Cardiac fibroblast (primary cell): Measurements from ENCODE around the gene TOPORS.
A peak's percentile ranks its signal among the peaks of the same experiment; 100 is the strongest.

Source experiments
- DNase-seq, 2 donors: peaks; one replicate each; pipeline versions ENCODE4 v3.0.0 to v3.0.0-alpha.2; 2010; ENCODE audit warnings: low read depth in 2 of 2
- H3K4me3 ChIP-seq, 2 donors: replicated peaks in 1 of 2; 1 replicate in 1 of 2; 2 replicates in 1 of 2; pipeline ENCODE4 v1.5.1; 2011; ENCODE audit warnings: low read depth in 2 of 2, low read length in 2 of 2, mild to moderate bottlenecking in 2 of 2, moderate library complexity in 1 of 2
- TF ChIP-seq, protein P1 (sequence below): IDR thresholded peaks from one replicate; pipeline ENCODE4 v1.5.1; 2011; ENCODE audit warnings: low read depth, mild to moderate bottlenecking, low read length, inconsistent platforms

TOPORS gene

DNA sequence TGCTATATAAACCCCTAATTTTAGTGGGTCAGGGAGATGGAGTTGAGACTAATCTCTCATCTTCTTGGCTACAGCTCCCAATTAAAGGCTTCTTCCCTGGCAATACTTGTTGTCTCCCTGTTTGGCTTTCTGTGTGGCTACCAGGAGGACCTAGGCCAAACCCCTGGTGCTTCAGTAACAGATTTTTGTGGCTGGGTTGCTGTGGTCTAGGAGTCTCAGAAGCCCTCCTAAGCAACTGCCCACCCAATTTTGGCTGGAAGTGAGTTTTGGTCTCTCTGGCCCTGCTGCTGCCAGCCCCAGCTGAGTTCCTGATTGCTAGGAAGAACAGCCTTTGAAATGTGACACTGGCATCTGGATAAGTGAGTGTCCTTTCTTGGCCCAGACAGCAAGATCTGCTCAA is 36.1 kb downstream of the TOPORS start:
- TF ChIP-seq, protein P1, sequence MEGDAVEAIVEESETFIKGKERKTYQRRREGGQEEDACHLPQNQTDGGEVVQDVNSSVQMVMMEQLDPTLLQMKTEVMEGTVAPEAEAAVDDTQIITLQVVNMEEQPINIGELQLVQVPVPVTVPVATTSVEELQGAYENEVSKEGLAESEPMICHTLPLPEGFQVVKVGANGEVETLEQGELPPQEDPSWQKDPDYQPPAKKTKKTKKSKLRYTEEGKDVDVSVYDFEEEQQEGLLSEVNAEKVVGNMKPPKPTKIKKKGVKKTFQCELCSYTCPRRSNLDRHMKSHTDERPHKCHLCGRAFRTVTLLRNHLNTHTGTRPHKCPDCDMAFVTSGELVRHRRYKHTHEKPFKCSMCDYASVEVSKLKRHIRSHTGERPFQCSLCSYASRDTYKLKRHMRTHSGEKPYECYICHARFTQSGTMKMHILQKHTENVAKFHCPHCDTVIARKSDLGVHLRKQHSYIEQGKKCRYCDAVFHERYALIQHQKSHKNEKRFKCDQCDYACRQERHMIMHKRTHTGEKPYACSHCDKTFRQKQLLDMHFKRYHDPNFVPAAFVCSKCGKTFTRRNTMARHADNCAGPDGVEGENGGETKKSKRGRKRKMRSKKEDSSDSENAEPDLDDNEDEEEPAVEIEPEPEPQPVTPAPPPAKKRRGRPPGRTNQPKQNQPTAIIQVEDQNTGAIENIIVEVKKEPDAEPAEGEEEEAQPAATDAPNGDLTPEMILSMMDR = no peak
- H3K4me3 ChIP-seq = no peak overlapping the region
- DNase-seq = no peak

- no peak for DNase-seq
- H3K4me3 ChIP-seq = no peak overlapping the region
- TF ChIP-seq, protein P1 = no peak
These were observed 43.7 kb downstream of the TOPORS start for GRCh38 chr9:32508728-32509127.

- no peak overlapping the region for H3K4me3 ChIP-seq
- DNase-seq = no peak
- TF ChIP-seq, protein P1 = no peak
These were observed 49.4 kb downstream of the TOPORS start for GRCh38 chr9:32503008-32503407.

DNA sequence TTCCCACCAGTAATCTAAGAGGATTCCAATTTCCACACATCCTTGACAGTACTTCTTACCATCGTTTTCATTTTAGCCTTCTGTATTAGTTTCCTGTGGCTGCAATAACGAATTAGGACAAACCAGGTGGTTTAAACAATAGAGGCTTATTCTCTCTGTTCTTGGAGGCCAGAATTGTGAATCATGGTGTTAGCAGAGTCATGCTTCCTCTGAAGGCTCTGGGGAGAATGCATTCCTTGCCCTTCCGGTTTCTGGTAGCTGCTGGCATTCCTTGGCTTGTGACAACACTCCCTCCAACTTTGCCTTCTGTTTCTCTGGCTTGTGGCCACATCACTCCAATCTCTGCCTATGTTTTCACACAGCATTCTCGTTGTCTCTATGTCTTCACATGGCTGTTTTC is 49.9 kb downstream of the TOPORS start:
- TF ChIP-seq, protein P1 = no peak
- no peak overlapping the region for H3K4me3 ChIP-seq
- DNase-seq = peak; percentile 86 to 98

- no peak overlapping the region for H3K4me3 ChIP-seq
- TF ChIP-seq, protein P1 = no peak
- DNase-seq = no peak
These were observed 50.5 kb downstream of the TOPORS start for GRCh38 chr9:32501868-32502267.

DNA sequence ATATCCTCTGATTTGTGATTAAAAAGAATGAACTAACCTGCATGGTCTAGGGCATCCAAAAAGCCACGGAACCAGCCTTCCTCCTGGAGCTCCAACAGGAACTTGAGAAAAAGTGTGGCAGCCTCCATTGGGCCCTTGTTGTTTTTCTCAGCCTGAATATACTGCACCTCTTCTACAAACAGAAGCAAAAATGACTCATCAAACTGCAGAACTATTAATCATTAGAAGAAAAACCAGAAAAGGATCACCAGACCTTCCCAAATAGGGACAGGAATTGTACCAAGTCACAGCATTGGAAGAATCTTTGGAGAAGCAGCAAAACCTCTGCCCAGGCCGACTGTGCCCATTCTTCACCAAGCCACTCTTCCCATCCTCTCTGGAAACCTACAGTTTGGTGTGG is 51.6 kb downstream of the TOPORS start:
- peak; percentile 15 to 77 for DNase-seq
- TF ChIP-seq, protein P1 = no peak
- no peak overlapping the region for H3K4me3 ChIP-seq

GRCh38 chr9:32497921-32498320 is 54.5 kb downstream of the TOPORS start:
- TF ChIP-seq, protein P1 = no peak
- H3K4me3 ChIP-seq = no peak overlapping the region
- no peak for DNase-seq
